GM19239 (cell line): ENCODE results near the gene RALGPS2.

Experiments used
- DNase-seq: peaks from one replicate; pipeline ENCODE4 v3.0.0; 2011; ENCODE audit warnings: low spot score; ENCODE audit not compliant: insufficient read length
- FAIRE-seq: peaks from 2 replicates; lab custom pipeline; 2011; peaks lifted over from hg19 to GRCh38; lab: Jason Lieb, UNC

Gene RALGPS2

DNA sequence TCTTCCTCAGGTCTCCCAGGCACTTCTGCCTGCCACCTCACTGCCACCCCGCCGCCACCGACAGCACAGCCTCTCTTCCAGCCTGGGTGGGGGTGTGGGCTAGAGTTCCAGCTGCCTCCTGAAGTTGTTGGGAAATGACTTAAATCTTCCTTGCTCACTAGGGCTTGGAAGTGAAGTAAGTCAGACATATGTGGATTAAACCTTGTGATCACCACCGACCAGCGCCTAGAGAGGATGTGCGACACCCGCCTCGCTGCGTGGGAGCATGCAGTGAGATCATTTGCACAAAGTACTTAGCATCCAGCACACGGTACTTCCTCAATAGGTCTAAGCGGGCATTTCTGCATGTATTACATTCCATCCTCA lies 229.3 kb downstream of the RALGPS2 start:
- FAIRE-seq (no peak), DNase-seq (no peak)

DNA sequence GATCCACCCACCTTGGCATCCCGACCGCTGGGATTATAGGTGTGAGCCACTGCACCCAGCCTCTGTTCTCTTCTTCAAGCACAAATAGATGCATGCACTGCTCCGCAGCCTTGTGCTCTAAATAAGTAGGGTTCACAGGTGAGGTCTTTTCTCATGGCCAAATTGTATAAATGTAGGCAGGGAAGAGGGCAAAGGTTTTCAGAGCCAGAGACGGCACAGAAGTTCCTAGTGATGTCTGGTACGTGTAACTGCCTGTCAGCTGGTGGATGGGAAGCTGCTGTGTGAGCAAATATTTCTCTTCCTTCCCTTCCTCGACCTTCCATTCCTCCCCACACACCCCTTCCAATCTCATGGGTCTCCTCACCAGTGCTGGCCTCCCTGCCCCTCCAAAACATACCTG lies 229.9 kb downstream of the RALGPS2 start:
- no peak for DNase-seq
- FAIRE-seq: no peak

DNA sequence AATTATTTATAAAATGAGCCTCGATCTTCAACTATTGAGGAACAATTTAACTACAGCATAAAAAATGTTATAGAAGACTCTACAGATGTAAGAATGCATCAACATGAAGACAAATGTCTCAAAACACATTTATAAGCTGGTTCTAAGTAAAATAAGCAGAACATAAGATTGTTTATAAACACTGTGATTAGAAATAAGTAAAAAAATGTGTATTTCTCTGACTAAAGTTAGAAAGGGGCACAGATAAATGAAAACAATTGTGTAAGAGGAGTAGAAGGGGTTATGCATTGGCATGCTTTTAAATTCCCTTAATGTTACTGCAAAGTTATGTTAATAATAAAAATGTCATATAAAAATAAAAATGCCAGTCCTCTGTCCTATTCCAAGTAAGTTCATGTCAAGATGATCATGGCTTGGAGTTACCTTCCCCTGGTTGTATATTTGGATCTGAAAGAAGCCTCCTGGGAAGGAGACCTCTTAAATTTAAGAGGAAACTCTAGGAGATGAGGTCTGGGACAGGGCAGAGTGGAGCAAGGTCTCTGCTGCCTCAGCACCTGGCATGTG lies 230.4 kb downstream of the RALGPS2 start:
- DNase-seq (no peak), FAIRE-seq (no peak)

- FAIRE-seq (no peak), DNase-seq (no peak)
These were observed 233.4 kb downstream of the RALGPS2 start for GRCh38 chr1:178958491-178958890.

DNA sequence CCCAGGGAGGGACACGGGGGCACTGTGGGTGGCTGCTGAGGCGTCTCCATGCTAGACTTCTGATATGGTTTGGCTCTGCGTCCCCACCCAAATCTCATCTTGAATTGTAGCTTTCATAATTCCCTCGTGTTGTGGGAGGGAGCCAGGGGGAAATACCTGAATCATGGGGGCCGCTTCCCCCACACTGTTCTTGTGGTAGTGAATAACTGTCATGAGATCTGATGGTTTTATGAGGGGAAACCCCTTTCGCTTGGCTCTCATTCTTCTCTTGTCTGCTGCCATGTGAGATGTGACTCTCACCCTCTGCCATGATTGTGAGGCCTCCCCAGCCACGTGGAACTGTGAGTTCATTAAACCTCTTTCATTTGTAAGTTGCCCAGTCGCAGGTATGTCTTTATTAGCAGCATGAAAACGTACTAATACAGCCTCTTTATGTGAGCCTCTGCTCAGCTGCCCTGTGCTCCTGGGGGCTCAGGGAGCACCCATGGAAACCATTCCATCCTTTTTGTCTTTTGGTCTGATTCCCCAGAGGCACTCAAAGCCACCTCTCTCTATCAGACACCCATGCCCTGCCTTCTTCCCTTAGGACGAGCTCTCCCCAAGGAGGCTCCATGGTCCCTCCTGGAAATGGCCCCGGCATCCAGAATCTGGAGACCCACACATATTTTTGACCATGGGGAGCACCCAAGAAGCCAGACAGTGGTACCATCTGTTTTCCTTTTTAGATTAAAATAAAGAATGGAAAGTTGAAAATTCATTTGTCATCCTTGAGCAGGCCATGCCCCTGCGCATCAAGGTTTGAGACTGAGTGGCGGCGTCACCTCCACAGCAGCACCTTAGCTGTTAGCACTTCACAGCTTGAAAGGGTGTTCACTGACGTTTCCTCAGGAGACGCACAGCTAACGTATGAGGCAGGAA lies 234.8 kb downstream of the RALGPS2 start:
- no peak for FAIRE-seq

DNA sequence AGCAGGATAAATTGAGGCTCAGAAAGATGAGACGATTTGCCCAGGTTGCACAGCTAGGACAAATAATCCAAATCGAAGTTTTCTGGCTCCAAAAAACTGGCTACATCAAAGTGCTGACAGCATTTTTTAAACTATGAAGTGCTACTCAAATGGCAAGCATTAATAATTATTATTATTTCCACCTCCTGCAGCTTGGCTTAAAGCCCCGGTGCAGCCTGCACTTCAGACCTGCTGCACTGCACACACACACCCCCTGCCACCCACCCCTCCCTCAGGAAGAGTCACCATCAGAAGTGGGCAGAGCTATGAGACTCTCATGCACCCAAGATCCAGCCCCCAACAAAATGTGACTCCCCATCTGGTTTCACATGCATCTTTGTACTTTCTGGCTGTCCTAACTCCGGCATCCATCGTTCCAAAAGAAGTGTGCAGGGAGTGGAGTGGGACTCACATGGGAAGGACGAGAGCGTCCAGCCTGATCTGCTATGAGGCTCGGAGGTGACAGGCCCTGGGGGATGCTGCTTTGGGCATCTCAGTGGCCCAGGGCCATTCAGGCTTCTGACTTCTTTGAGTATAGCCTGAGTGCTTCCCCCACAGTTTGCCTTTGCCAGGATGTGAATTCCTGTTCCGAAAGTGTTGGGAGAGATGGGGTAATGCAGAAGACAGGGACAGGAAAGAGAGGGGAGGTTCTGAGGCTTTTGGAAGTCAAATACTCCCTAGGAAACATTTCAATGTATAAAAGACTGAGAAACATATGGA lies 235.6 kb downstream of the RALGPS2 start:
- DNase-seq: no peak
- FAIRE-seq: no peak

More for the DNA sequence above, 234.8 kb downstream of the RALGPS2 start:
- DNase-seq: no peak

DNA sequence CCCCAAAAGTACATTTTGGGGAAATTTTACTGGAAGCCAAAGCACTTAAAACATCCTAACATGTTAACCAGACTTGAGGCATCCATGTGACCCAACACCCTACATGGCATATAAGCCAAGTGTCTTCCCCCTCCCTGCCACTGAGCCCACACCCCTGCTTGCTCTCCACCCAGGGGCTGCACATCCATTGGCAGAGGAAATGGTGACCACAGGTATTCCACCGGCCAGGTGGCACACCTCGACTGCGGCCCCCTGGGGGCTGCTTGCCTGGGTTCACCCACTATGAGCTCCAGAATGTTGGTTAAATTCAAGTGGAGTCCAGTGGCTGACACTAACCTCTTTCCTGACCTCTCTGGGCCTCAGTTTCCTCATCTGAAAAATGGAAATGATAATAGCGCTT lies 236.3 kb downstream of the RALGPS2 start:
- FAIRE-seq: no peak

DNA sequence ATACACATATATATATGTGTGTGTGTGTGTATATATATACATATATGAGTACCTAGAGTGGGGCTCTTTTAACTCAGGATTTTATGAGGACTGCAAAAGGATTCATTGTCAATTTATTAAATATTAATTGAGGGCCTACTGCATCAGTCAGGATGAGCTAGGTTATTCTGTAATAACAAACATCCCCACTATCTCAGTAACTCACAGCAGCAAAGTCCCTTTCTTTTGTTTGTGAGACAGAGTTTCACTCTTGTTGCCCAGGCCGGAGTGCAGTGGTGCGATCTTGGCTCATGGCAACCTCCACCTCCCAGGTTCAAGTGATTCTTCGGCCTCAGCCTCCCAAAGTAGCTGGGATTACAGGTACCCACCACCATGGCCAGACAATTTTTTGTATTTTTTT lies 236.8 kb downstream of the RALGPS2 start:
- FAIRE-seq (no peak), DNase-seq (no peak)

More for the DNA sequence above, 236.3 kb downstream of the RALGPS2 start:
- no peak for DNase-seq

DNA sequence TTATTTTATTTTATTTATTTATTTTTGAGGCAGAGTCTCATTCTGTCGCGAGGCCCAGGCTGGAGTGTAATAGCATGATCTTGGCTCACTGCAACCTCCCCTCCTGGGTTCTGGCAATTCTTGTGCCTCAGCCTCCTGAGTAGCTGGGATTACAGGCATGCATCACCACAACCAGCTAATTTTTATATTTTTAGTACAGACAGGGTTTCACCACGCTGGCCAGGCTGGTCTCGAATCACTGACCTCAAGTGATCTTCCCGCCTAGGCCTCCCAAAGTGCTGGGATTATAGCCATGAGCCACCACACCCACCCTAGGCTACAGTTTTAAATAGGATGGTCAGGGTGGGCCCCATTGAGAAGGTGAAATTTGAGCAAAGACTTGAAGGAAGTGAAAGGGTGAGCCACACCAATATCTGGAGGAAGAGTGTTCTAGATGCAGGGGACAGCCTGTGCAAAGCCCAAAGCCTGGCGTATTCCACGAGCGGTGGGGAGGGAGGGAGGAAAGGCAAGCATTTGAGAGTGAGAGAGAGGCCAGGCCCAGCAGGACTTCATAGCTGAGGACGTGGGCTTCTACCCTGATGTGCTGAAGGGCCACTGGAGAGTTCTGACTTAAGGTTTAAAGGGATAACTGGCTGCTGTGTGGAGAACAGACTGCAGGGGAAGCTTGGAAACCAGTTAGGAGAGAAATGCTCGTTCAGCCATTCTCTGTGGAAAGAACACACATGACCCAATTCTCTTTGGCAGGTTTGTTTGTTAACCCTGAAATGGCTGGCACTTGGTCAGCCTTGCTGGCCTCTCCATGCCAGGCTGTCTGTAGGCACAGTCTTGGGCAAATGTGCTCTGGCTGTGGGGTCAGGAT lies 238.0 kb downstream of the RALGPS2 start:
- no peak for DNase-seq

GRCh38 chr1:178964469-178965330 lies 239.7 kb downstream of the RALGPS2 start:
- no peak for FAIRE-seq
- DNase-seq: no peak

More for the DNA sequence above, 238.0 kb downstream of the RALGPS2 start:
- FAIRE-seq: no peak

DNA sequence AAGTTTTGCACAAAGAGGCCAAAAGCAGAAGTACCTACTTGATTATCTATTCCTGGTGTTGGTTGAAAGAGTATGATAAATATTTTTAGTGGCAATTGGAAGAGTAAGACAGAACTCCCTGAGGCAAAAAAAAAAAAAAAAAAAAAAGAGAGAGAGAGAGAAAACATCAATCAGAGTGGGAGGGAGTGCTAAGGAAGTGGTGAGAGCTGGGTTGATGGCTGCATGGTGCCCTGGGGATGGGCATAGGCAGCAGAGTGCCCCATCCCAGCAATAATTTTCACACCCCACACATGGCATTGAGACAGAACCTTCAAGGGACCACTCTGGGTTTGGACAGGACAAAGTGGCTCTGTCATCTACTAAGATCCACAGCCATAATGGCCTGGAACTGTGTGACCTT lies 241.3 kb downstream of the RALGPS2 start:
- FAIRE-seq (no peak), DNase-seq (no peak)

GRCh38 chr1:178969226-178969987 lies 244.4 kb downstream of the RALGPS2 start:
- DNase-seq (no peak), FAIRE-seq (no peak)

- FAIRE-seq: no peak
These were observed 245.1 kb downstream of the RALGPS2 start for GRCh38 chr1:178970184-178970583.

More at GRCh38 chr1:178970184-178970583, 245.1 kb downstream of the RALGPS2 start:
- no peak for DNase-seq
